NCI-H1048 (cell line): ENCODE data around the gene ZXDB.
"Not testable (repeated sequence)": the region's sequence is repeated elsewhere in the genome, so short reads cannot be mapped to it uniquely, and the experiment has no call there.

Source experiments
- DNase-seq: peaks from one replicate; lab custom pipeline; 2025; lab: John Stamatoyannopoulos, UW

The ZXDB gene

GRCh38 chrX:57591284-57592159 is at the start of gene ZXDB:
Gene ZXDB (plus strand): TSS chrX:57592011. CDS start chrX:57592049, 38 bp downstream.
- DNase-seq, result not testable (repeated sequence)

DNA sequence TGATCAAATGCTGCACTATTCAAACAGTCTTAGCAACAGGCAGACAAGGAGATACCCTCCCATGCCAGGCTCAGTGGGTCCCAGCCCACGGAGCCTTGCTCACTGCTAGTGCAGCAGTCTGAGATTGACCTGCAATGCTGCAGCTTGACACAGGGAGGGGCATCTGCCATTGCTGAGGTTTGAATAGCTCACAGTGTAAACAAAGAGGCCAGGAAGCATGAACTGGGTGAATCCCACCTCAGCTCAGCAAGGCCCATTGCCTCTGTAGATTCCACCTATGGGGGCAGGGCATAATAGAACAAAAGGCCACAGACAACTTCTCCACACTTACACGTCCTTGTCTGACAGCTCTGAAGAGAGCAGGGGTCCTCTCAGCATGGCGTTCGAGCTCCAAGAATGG is 26.6 kb upstream of the ZXDB start:
- DNase-seq, result no peak

DNA sequence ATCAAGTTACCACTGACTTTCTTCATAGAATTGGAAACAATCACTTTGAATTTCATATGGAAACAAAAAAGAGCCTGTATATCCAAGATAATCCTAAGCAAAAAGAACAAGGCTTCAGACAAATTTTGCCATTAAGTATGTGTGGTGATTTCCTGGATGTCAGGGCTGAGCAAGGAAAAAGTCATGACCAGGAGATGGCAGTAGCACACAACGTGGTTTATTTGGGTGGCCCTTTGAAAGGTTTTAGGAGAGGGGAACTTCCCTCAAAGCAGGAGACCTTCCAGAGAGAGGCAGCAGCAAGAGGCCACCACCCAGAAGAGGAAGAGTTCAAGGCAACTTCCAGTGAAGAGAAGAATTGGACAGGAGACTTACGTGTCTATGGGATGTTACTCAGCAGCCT is 18.1 kb upstream of the ZXDB start:
- no peak for DNase-seq

GRCh38 chrX:57582948-57583347 is 8.9 kb upstream of the ZXDB start:
- not testable (repeated sequence) for DNase-seq

- DNase-seq, result no peak
Observed at GRCh38 chrX:57583477-57583876, 8.3 kb upstream of the ZXDB start.

DNA sequence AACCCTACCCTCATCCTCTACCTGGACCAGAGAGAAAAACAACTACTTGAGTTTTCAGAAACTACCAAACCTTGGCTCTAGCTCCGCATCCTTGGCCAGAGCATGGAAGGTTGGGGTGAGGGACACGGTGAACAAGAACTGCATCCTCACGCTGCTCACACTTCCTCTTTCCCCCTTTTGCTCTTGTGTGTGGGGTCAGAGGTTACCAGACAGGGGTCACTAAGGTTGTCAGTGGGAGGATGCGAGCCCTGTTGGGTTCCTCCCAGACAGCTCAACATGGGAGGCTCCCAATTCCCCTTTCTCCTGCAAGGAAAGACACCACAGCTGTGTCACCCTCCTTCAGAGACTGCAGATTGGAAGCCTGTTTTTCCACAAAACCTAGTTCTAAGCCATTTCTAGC is 5.5 kb upstream of the ZXDB start:
- DNase-seq, result no peak

- DNase-seq, result no peak
Observed at GRCh38 chrX:57587062-57587461, 4.7 kb upstream of the ZXDB start.

- DNase-seq, result no peak
Observed at GRCh38 chrX:57587607-57588006, 4.2 kb upstream of the ZXDB start.

DNA sequence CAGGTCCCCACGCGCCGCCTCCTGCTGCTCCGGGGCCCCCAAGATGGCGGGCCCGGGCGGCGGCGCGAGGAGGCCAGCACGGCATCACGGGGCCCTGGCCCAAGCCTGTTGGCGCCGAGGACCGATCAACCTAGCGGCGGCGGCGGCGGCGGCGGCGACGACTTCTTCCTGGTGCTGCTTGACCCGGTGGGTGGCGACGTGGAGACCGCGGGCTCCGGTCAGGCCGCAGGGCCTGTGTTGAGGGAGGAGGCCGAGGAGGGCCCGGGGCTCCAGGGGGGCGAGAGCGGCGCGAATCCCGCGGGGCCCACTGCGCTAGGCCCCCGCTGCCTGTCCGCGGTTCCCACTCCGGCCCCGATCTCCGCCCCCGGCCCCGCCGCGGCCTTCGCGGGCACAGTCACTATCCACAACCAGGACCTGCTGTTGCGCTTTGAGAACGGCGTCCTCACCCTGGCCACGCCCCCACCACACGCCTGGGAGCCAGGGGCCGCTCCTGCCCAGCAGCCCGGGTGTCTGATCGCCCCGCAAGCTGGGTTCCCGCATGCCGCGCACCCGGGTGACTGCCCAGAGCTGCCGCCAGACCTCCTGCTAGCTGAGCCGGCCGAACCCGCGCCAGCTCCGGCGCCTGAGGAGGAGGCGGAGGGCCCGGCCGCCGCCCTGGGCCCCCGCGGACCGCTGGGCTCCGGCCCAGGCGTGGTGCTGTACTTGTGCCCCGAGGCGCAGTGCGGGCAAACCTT is 516 bp downstream of the ZXDB start:
- not testable (repeated sequence) for DNase-seq

DNA sequence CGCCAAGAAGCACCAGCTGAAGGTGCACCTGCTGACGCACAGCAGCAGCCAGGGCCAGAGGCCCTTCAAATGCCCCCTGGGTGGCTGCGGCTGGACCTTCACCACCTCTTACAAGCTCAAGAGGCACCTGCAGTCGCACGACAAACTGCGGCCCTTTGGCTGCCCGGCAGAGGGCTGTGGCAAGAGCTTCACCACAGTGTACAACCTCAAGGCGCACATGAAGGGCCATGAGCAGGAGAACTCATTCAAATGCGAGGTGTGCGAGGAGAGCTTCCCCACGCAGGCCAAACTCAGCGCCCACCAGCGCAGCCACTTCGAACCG is 1.0 kb downstream of the ZXDB start:
- not testable (repeated sequence) for DNase-seq

DNA sequence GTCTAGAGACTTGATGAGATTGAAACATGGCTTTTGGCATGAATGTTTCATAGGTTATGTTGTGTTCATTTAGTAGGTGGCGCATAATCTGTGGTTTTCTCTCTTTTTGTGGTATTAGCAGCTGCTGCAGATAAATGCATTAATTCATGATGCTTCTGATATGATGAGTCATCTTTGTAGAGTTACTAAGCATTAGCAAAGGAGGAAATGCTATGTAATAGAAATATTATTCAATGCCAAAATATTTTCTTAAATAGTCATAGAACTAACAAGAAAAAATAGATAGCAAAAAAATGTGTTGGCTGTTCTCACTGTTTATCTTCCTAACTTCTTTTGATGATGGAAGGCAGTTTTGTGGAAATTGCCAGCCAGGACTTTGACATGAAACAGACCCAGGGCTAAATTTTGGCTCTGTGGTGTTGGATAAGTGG is 3.6 kb downstream of the ZXDB start:
- DNase-seq, result no peak

- no peak for DNase-seq
Observed at GRCh38 chrX:57596109-57596508, 4.3 kb downstream of the ZXDB start.

GRCh38 chrX:57596516-57596915 is 4.7 kb downstream of the ZXDB start:
- no peak for DNase-seq

DNA sequence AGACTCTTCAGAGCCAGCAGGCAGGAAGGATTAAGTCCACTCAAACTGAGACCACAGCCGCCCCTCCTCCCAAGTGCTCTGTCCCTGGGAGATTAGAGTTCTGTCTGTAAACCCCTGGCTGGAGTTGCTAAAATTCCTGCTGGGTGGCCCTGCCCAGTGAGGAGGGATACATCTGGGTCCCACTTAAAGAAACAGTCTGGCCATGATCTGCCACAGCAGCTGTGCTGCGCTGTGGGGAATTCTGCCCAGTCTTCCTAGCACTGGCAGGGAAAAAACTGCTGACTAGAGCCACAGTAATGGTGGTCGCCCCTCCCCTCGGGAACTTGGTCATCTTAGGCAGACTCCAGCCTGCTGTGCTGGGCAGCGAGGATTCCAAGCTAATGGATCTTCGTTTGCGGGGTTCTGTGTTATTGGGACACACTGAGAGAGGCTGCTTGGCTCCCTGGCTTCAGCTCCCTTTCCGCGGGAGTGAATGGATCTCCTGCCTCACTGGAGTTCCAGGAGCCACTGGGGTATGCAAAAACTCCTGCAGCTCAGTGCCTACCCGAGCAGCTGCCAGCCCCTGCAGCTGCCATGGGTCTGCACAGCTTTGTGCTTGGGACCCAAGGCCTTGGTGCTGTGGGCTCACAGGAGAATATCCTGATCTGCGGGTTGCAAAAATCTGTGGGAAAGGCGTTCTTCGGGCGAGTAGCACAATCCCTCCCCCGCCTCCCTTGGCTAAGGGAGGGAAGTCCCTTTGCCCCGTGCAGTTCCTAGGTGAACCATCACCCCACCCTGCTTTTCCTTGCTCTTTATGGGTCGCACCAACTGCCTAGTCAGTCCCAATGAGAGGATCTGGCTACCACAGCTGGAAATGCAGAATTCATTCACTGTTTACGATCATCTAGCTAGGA is 15.7 kb downstream of the ZXDB start:
- DNase-seq, result no peak

GRCh38 chrX:57613351-57613750 is 21.5 kb downstream of the ZXDB start:
- DNase-seq, result not testable (repeated sequence)

DNA sequence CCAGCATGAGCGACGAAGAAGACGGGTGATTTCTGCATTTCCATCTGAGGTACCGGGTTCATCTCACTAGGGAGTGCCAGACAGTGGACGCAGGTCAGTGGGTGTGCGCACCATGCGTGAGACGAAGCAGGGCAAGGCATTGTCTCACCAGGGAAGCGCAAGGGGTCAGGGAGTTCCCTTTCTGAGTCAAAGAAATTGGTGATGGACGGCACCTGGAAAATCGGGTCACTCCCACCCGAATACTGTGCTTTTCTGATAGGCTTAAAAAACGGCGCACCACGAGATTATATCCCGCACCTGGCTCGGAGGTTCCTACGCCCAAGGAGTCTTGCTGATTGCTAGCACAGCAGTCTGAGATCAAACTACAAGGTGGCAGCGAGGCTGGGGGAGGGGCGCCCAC is 37.6 kb downstream of the ZXDB start:
- not testable (repeated sequence) for DNase-seq

DNA sequence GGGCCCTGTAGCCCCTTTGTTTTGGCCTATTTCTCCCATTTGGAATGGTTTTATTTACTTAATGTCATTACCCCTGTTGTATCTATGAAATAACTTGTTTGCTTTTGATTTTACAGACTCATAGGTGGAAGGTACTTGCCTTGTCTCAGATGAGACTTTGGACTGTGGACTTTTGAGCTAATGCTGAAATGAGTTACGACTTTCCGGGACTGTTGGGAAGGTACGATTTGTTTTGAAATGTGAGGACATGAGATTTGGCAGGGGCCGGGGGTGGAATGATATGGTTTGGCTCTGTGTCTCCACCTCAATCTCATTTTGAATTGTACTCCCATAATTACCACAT is 48.8 kb downstream of the ZXDB start:
- DNase-seq, result no peak

GRCh38 chrX:57641338-57641737 is 49.5 kb downstream of the ZXDB start:
- DNase-seq, result no peak

DNA sequence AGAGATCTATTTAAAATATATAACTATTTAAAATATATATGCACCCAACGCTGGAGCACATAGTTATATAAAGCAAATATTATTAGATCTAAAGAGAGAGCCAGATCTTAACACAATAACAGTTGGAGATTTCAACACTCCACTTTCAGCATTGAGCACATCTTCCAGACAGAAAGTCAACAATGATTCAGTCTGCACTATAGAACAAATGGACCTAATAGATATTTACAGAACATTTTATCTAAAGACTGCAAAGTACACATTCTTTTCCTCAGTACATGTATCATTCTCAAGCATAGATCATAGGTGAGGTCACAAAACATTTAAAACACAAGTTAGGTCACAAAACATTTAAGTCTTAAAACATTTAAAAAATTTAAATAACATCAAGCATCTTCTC is 51.9 kb downstream of the ZXDB start:
- no peak for DNase-seq

DNA sequence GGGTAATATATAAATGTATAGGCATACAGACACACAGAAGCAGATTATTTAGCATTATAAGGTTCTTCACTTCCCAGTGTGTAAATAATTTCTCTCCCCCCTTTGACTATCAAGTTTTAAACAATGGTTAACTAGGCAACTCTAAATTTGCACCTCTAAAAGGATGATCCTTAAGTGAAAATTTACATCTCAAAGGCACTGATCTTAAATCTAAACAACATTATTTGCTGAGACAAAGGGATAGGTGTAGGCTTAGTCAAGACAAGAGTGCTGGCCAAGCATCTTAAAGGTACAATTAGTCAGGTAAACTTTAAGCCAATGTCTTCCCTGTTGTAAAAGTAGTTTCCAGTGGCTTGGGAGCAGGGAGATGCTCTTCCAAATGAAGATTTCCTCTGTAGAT is 55.2 kb downstream of the ZXDB start:
- DNase-seq, result no peak
